ENCODE measurements around the gene OGFR.

GRCh38 chr20:62760856-62761758 lies 43.5 kb upstream of the OGFR start:
- no peak for TF ChIP-seq POLR2A (IDR thresholded peaks at IDR 0.05)
- TF ChIP-seq, protein P1, sequence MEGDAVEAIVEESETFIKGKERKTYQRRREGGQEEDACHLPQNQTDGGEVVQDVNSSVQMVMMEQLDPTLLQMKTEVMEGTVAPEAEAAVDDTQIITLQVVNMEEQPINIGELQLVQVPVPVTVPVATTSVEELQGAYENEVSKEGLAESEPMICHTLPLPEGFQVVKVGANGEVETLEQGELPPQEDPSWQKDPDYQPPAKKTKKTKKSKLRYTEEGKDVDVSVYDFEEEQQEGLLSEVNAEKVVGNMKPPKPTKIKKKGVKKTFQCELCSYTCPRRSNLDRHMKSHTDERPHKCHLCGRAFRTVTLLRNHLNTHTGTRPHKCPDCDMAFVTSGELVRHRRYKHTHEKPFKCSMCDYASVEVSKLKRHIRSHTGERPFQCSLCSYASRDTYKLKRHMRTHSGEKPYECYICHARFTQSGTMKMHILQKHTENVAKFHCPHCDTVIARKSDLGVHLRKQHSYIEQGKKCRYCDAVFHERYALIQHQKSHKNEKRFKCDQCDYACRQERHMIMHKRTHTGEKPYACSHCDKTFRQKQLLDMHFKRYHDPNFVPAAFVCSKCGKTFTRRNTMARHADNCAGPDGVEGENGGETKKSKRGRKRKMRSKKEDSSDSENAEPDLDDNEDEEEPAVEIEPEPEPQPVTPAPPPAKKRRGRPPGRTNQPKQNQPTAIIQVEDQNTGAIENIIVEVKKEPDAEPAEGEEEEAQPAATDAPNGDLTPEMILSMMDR (IDR thresholded peaks at IDR 0.05) = no peak
